ENCODE results near the gene SEMA3E. TPM values are rescaled to one million over a fixed set of nuclear protein-coding genes. Genes with fewer than 3 reads are reported as not detected.
"Not testable (repeated sequence)": the region's sequence is repeated elsewhere in the genome, so short reads cannot be mapped to it uniquely, and the experiment has no call there.

SEMA3E gene
- total RNA-seq, 4 donors from 2014 or later, result 22.1 to 42.6 (median 25.0) TPM

GRCh38 chr7:83574616-83575015 is 74.3 kb downstream of the SEMA3E start:
- Histone ChIP-seq H3K4me3 (no peak overlapping the region), H3K4me1 (no peaks in the 10 kb centered on the region), H3K36me3 (no peaks in the 10 kb centered on the region), H3K27ac (no peak overlapping the region), H3K27me3 (no peaks in the 10 kb centered on the region), H3K9me3 (no peaks in the 10 kb centered on the region)
- TF ChIP-seq EP300 (IDR thresholded peaks at IDR 0.05), result no peak
- TF ChIP-seq POLR2AphosphoS5 (IDR thresholded peaks at IDR 0.05), result no peak
- TF ChIP-seq POLR2A (IDR thresholded peaks at IDR 0.05), result no peak
- TF ChIP-seq, protein P1, sequence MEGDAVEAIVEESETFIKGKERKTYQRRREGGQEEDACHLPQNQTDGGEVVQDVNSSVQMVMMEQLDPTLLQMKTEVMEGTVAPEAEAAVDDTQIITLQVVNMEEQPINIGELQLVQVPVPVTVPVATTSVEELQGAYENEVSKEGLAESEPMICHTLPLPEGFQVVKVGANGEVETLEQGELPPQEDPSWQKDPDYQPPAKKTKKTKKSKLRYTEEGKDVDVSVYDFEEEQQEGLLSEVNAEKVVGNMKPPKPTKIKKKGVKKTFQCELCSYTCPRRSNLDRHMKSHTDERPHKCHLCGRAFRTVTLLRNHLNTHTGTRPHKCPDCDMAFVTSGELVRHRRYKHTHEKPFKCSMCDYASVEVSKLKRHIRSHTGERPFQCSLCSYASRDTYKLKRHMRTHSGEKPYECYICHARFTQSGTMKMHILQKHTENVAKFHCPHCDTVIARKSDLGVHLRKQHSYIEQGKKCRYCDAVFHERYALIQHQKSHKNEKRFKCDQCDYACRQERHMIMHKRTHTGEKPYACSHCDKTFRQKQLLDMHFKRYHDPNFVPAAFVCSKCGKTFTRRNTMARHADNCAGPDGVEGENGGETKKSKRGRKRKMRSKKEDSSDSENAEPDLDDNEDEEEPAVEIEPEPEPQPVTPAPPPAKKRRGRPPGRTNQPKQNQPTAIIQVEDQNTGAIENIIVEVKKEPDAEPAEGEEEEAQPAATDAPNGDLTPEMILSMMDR (IDR thresholded peaks at IDR 0.05), result no peak
- ATAC-seq, result no peak
- 83 to 92% methylated on average over 1 of the region's 1 CpG for WGBS, 2 donors (ENCODE audit: low coverage in 1 of 2)

DNA sequence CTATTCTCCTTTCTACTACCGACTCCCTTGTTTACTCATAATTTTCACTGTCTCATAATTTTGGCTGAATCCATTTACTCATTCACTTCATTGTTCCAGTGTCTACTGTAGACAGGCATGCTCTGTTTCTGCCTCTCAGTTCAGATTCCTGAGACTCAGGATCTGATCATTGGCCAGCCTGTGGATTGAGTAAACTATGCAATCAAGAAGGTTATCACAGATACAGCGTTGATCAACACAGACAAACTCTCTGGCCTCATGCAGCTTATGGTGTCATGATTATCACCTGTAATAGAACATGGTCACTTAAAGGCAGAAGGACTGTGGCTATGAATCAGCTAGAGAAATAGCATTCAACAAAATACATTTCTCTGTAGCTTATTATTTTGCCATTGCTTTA is 86.0 kb downstream of the SEMA3E start:
- no peak overlapping the region for H3K4me3 ChIP-seq
- H3K27me3 ChIP-seq, result no peaks in the 10 kb centered on the region
- H3K36me3 ChIP-seq, result no peaks in the 10 kb centered on the region
- H3K27ac ChIP-seq, result no peak overlapping the region
- TF ChIP-seq EP300 (IDR thresholded peaks at IDR 0.05) (no peak), POLR2A (IDR thresholded peaks at IDR 0.05) (no peak), POLR2AphosphoS5 (IDR thresholded peaks at IDR 0.05) (no peak)
- TF ChIP-seq, protein P1 (IDR thresholded peaks at IDR 0.05), result no peak
- 51 to 61% methylated on average over 2 of the region's 2 CpGs for WGBS, 2 donors (ENCODE audit: low coverage in 1 of 2)
- no peaks in the 10 kb centered on the region for H3K4me1 ChIP-seq
- no peaks in the 10 kb centered on the region for H3K9me3 ChIP-seq
- ATAC-seq, result no peak

DNA sequence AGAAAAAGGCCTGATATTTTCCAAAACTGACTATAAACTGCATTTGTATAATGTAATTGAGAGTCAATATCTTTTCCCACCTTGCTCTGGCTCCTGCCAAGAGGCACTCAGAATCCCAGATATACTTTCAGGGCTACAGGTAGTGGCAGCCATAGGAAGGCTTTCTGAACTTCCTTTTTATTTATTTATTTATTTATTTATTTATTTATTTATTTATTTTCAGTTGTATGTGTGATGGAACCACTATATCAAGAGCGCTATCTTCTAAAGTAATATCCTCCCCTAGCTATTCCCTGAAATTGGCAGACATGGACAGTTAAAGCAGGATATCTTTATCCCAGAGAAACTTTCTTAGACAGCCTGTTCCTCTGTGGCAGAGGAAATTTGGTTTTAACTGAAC is 86.7 kb downstream of the SEMA3E start:
- no peak overlapping the region for H3K27ac ChIP-seq
- H3K27me3 ChIP-seq, result no peaks in the 10 kb centered on the region
- no peak for ATAC-seq
- no peaks in the 10 kb centered on the region for H3K4me1 ChIP-seq
- WGBS, 2 donors (ENCODE audit: low coverage in 1 of 2), result 92 to 100% methylated on average over 1 of the region's 1 CpG
- H3K36me3 ChIP-seq, result no peaks in the 10 kb centered on the region
- TF ChIP-seq POLR2AphosphoS5 (IDR thresholded peaks at IDR 0.05) (no peak), EP300 (IDR thresholded peaks at IDR 0.05) (no peak), POLR2A (IDR thresholded peaks at IDR 0.05) (no peak)
- H3K9me3 ChIP-seq, result no peaks in the 10 kb centered on the region
- no peak overlapping the region for H3K4me3 ChIP-seq

GRCh38 chr7:83559887-83560286 is 89.1 kb downstream of the SEMA3E start:
- H3K36me3 ChIP-seq, result no peaks in the 10 kb centered on the region
- no peaks in the 10 kb centered on the region for H3K9me3 ChIP-seq
- no peak for TF ChIP-seq POLR2AphosphoS5 (IDR thresholded peaks at IDR 0.05)
- TF ChIP-seq EP300 (IDR thresholded peaks at IDR 0.05), result no peak
- TF ChIP-seq, protein P1 (IDR thresholded peaks at IDR 0.05), result no peak
- WGBS, 2 donors (ENCODE audit: low coverage in 1 of 2), result 63 to 84% methylated on average over 3 of the region's 3 CpGs
- H3K4me3 ChIP-seq, result no peak overlapping the region
- no peaks in the 10 kb centered on the region for H3K27me3 ChIP-seq
- no peak overlapping the region for H3K27ac ChIP-seq
- H3K4me1 ChIP-seq, result no peaks in the 10 kb centered on the region
- no peak for ATAC-seq

- not testable (repeated sequence) for H3K4me3 ChIP-seq, H3K9me3 ChIP-seq, H3K4me1 ChIP-seq, H3K36me3 ChIP-seq, H3K27me3 ChIP-seq, ATAC-seq, H3K27ac ChIP-seq
- 81 to 83% methylated on average over 3 of the region's 3 CpGs for WGBS, 2 donors (ENCODE audit: low coverage in 1 of 2)
Measured at GRCh38 chr7:83552556-83552955, 96.4 kb downstream of the SEMA3E start.

- ATAC-seq, result no peak
- no peak overlapping the region for H3K27ac ChIP-seq
- TF ChIP-seq POLR2AphosphoS5 (IDR thresholded peaks at IDR 0.05), result no peak
- TF ChIP-seq, protein P1 (IDR thresholded peaks at IDR 0.05), result no peak
- no peak for TF ChIP-seq EP300 (IDR thresholded peaks at IDR 0.05)
- TF ChIP-seq POLR2A (IDR thresholded peaks at IDR 0.05), result no peak
- H3K4me1 ChIP-seq, result peaks cover 0 to 7% (median 0%) of the 10 kb centered on the region in 3 donors
- H3K36me3 ChIP-seq, result no peaks in the 10 kb centered on the region
- 93 to 95% methylated on average over 4 of the region's 4 CpGs for whole genome bisulfite sequencing, 2 donors (ENCODE audit: low coverage in 1 of 2)
- H3K27me3 ChIP-seq, result no peaks in the 10 kb centered on the region
- no peak overlapping the region for H3K4me3 ChIP-seq
- no peaks in the 10 kb centered on the region for H3K9me3 ChIP-seq
Measured at GRCh38 chr7:83550100-83550499, 98.8 kb downstream of the SEMA3E start.
